Prostate gland (tissue), 2 donors: ENCODE data around the gene ARSG. TPM values are rescaled to one million over a fixed set of nuclear protein-coding genes. Genes with fewer than 3 reads are reported as not detected.
"Not testable (repeated sequence)": the region's sequence is repeated elsewhere in the genome, so short reads cannot be mapped to it uniquely, and the experiment has no call there.

Experiments used
- DNase-seq: peaks from one replicate; pipeline ENCODE4 v3.0.0-alpha.2; 2019; ENCODE audit warnings: low spot score
- H3K27ac ChIP-seq, 2 donors: fragments of 200-600 bp; sonication (generic); 2 replicates each; pipeline ENCODE4 v1.5.1; 2017 to 2019
- H3K27me3 ChIP-seq: fragments of 200-600 bp; sonication (generic); replicated peaks from 2 replicates; pipeline ENCODE4 v1.5.1; 2019; ENCODE audit not compliant: insufficient read depth
- H3K36me3 ChIP-seq, 2 donors: fragments of 200-600 bp; sonication (generic); 1 replicate in 1 of 2; 2 replicates in 1 of 2; pipeline versions ENCODE4 v1.5.1 to v1.8.1; 2017 to 2019
- H3K4me1 ChIP-seq: fragments of 200-600 bp; sonication (generic); replicated peaks from 2 replicates; pipeline ENCODE4 v1.5.1; 2019
- H3K4me3 ChIP-seq, 2 donors: fragments of 200-600 bp; sonication (generic); 2 replicates each; pipeline ENCODE4 v1.5.1; 2017 to 2019
- H3K9me3 ChIP-seq: fragments of 200-600 bp; sonication (generic); 2 replicates; pipeline ENCODE4 v1.5.1; 2017
- CTCF ChIP-seq, 4 experiments: fragments of 200-600 bp in 2 of 4; fragments of 450-650 bp in 2 of 4; sonication (generic) in 2 of 4; IDR thresholded peaks; 1 replicate in 3 of 4; 2 replicates in 1 of 4; pipeline ENCODE4 v1.5.1; 2016 to 2019; ENCODE audit warnings: antibody characterized with exemption in 4 of 4, mild to moderate bottlenecking in 2 of 4, moderate library complexity in 2 of 4
- POLR2A ChIP-seq: fragments of 450-650 bp; IDR thresholded peaks from one replicate; pipeline ENCODE4 v1.6.1; 2016; ENCODE audit warnings: antibody characterized with exemption, mild to moderate bottlenecking
- POLR2AphosphoS5 ChIP-seq: sonication (generic); formaldehyde crosslinking; IDR thresholded peaks from one replicate; pipeline ENCODE4 v1.6.1; 2017; ENCODE audit warnings: antibody characterized with exemption
- WGBS: methylation state at CpG from one replicate; pipeline ENCODE4 v1.1.5; 2018; 5-methylcytosine and 5-hydroxymethylcytosine counted together
- intact Hi-C: fragments of 100-400 bp; cut with DNase I; formaldehyde crosslinking; loops from one replicate; pipeline ENCODE4 v1.14.2; 2022
- total RNA-seq, 2 donors: library from RNA; depleted of rRNA; stranded (reverse); fragments of >200 nt; gene quantifications; one replicate each; pipeline ENCODE4 v1.1.0, GENCODE V29; 2016

Gene ARSG
- total RNA-seq, 2 donors from 2014 or later: 1.5 to 8.3 TPM

- no peaks in the 10 kb centered on the region for H3K27me3 ChIP-seq
- H3K27ac ChIP-seq: no peak overlapping the region
- peak; percentile 59 for DNase-seq
- no peak overlapping the region for H3K4me3 ChIP-seq
- H3K9me3 ChIP-seq: no peaks in the 10 kb centered on the region
- peak; percentile 63 to 84 (median 78) for TF ChIP-seq CTCF (IDR thresholded peaks at IDR 0.05)
- TF ChIP-seq POLR2A: no peak
- TF ChIP-seq POLR2AphosphoS5: peak; percentile 58
- H3K36me3 ChIP-seq: no peaks in the 10 kb centered on the region
- intact Hi-C loops: loop anchor here (5.0 to 10.0 kb wide), 2 partner anchors 47 to 134 kb away; no protein-coding TSS in a partner anchor
- 24% methylated on average over 11 of the region's 11 CpGs for WGBS
- H3K4me1 ChIP-seq: no peaks in the 10 kb centered on the region
These were observed 107.7 kb downstream of the ARSG start for GRCh38 chr17:68398691-68399637.

- no peak for TF ChIP-seq POLR2AphosphoS5
- no peak for TF ChIP-seq CTCF (IDR thresholded peaks at IDR 0.05)
- TF ChIP-seq POLR2A: no peak
- 56% methylated on average over 19 of the region's 19 CpGs for WGBS
- Histone ChIP-seq H3K4me1 (no peaks in the 10 kb centered on the region), H3K27ac (no peak overlapping the region), H3K9me3 (no peaks in the 10 kb centered on the region), H3K27me3 (no peaks in the 10 kb centered on the region), H3K4me3 (no peak overlapping the region), H3K36me3 (no peaks in the 10 kb centered on the region)
- intact Hi-C loops: loop anchor here (5.0 to 10.0 kb wide), 2 partner anchors 48 to 135 kb away; no protein-coding TSS in a partner anchor
- DNase-seq: no peak
These were observed 108.5 kb downstream of the ARSG start for GRCh38 chr17:68399638-68400403.

- H3K27ac ChIP-seq: no peak overlapping the region
- no peak overlapping the region for H3K4me3 ChIP-seq
- DNase-seq: no peak
- intact Hi-C loops: no loop called here
- no peaks in the 10 kb centered on the region for H3K9me3 ChIP-seq
- no peak for TF ChIP-seq POLR2AphosphoS5
- no peaks in the 10 kb centered on the region for H3K4me1 ChIP-seq
- no peaks in the 10 kb centered on the region for H3K36me3 ChIP-seq
- 90% methylated on average over 4 of the region's 4 CpGs for WGBS
- H3K27me3 ChIP-seq: no peaks in the 10 kb centered on the region
These were observed 109.1 kb downstream of the ARSG start for GRCh38 chr17:68400404-68400735.

GRCh38 chr17:68401288-68401687 lies 110.0 kb downstream of the ARSG start:
- TF ChIP-seq CTCF (IDR thresholded peaks at IDR 0.05): no peak
- Histone ChIP-seq H3K27ac (no peak overlapping the region), H3K4me1 (no peaks in the 10 kb centered on the region), H3K36me3 (no peaks in the 10 kb centered on the region), H3K9me3 (no peaks in the 10 kb centered on the region), H3K4me3 (no peak overlapping the region), H3K27me3 (no peaks in the 10 kb centered on the region)
- no peak for DNase-seq
- WGBS: 93% methylated on average over 7 of the region's 7 CpGs
- intact Hi-C loops: no loop called here

GRCh38 chr17:68403122-68403521 lies 111.8 kb downstream of the ARSG start:
- Histone ChIP-seq H3K9me3 (no peaks in the 10 kb centered on the region), H3K27me3 (no peaks in the 10 kb centered on the region), H3K36me3 (no peaks in the 10 kb centered on the region), H3K4me3 (no peak overlapping the region), H3K27ac (no peak overlapping the region), H3K4me1 (no peaks in the 10 kb centered on the region)
- no peak for TF ChIP-seq CTCF (IDR thresholded peaks at IDR 0.05)
- no peak for TF ChIP-seq POLR2AphosphoS5
- no peak for TF ChIP-seq POLR2A
- WGBS: 80% methylated on average over 1 of the region's 1 CpG
- intact Hi-C loops: no loop called here
- no peak for DNase-seq

- DNase-seq, H3K4me1 ChIP-seq, H3K27ac ChIP-seq, H3K9me3 ChIP-seq, H3K36me3 ChIP-seq, H3K27me3 ChIP-seq, intact Hi-C loops, H3K4me3 ChIP-seq: not testable (repeated sequence)
- WGBS: 90% methylated on average over 5 of the region's 5 CpGs
These were observed 112.5 kb downstream of the ARSG start for GRCh38 chr17:68403837-68404236.

- H3K9me3 ChIP-seq, H3K4me3 ChIP-seq, intact Hi-C loops, H3K27ac ChIP-seq, H3K27me3 ChIP-seq, DNase-seq, H3K4me1 ChIP-seq, H3K36me3 ChIP-seq: not testable (repeated sequence)
- WGBS: 95% methylated on average over 1 of the region's 1 CpG
These were observed 116.4 kb downstream of the ARSG start for GRCh38 chr17:68407656-68408055.
